Measurements from ENCODE around the gene GNPTG.

GRCh38 chr16:1306334-1306733, 45.4 kb upstream of the GNPTG start:
- TF ChIP-seq POLR2AphosphoS5 (IDR thresholded peaks at IDR 0.05; ENCODE audit: borderline replicate concordance, low read depth, low read length) = no peak
- no peak for TF ChIP-seq EZH2 (IDR thresholded peaks at IDR 0.05)
- TF ChIP-seq FOXP2 (optimal IDR thresholded peaks at IDR 0.05; ENCODE audit: control extremely low read depth, extremely low read length, insufficient read depth) = no peak
